Activated CD8-positive, alpha-beta memory T cell treated with anti-CD3 and anti-CD28 coated beads, Interleukin-2, amount 50 U/mL, for 1 hour (primary cell): ENCODE results near the gene GSG1L.

Experiments
- DNase-seq: peaks from one replicate; pipeline ENCODE4 v3.0.0-alpha.2; 2020; ENCODE audit errors: extremely low read depth

The GSG1L gene

GRCh38 chr16:27852681-27853080, 210.8 kb downstream of the GSG1L start:
- no peak for DNase-seq

GRCh38 chr16:27852116-27852515, 211.4 kb downstream of the GSG1L start:
- no peak for DNase-seq

- DNase-seq, result no peak
Observed at GRCh38 chr16:27851586-27851985, 211.9 kb downstream of the GSG1L start.

- DNase-seq, result no peak
Observed at GRCh38 chr16:27849621-27850020, 213.9 kb downstream of the GSG1L start.

GRCh38 chr16:27847030-27847550, 216.4 kb downstream of the GSG1L start:
- no peak for DNase-seq

- DNase-seq, result no peak
Observed at GRCh38 chr16:27844826-27845225, 218.7 kb downstream of the GSG1L start.

- no peak for DNase-seq
Observed at GRCh38 chr16:27843800-27844199, 219.7 kb downstream of the GSG1L start.

- DNase-seq, result no peak
Observed at GRCh38 chr16:27841911-27842310, 221.6 kb downstream of the GSG1L start.

- DNase-seq, result no peak
Observed at GRCh38 chr16:27841061-27841801, 222.3 kb downstream of the GSG1L start.

- DNase-seq, result no peak
Observed at GRCh38 chr16:27840311-27841060, 223.0 kb downstream of the GSG1L start.

GRCh38 chr16:27839419-27839818, 224.1 kb downstream of the GSG1L start:
- DNase-seq, result no peak

GRCh38 chr16:27838536-27839175, 224.9 kb downstream of the GSG1L start:
- DNase-seq, result no peak

- DNase-seq, result no peak
Observed at GRCh38 chr16:27829975-27830374, 233.5 kb downstream of the GSG1L start.

- no peak for DNase-seq
Observed at GRCh38 chr16:27828671-27829070, 234.8 kb downstream of the GSG1L start.

- no peak for DNase-seq
Observed at GRCh38 chr16:27827765-27828164, 235.7 kb downstream of the GSG1L start.

- DNase-seq, result no peak
Observed at GRCh38 chr16:27826893-27827289, 236.6 kb downstream of the GSG1L start.

- no peak for DNase-seq
Observed at GRCh38 chr16:27826081-27826892, 237.2 kb downstream of the GSG1L start.

GRCh38 chr16:27824786-27825185, 238.7 kb downstream of the GSG1L start:
- no peak for DNase-seq

- DNase-seq, result no peak
Observed at GRCh38 chr16:27824006-27824405, 239.5 kb downstream of the GSG1L start.

GRCh38 chr16:27823421-27823820, 240.1 kb downstream of the GSG1L start:
- DNase-seq, result no peak

GRCh38 chr16:27822996-27823395, 240.5 kb downstream of the GSG1L start:
- no peak for DNase-seq

- no peak for DNase-seq
Observed at GRCh38 chr16:27822529-27822928, 241.0 kb downstream of the GSG1L start.
